Activated CD8-positive, alpha-beta memory T cell treated with anti-CD3 and anti-CD28 coated beads for 4 hours (primary cell): ENCODE measurements around the gene UTP18.
A peak's percentile ranks its signal among the peaks of the same experiment; 100 is the strongest.
"Not testable (repeated sequence)": the region's sequence is repeated elsewhere in the genome, so short reads cannot be mapped to it uniquely, and the experiment has no call there.

Experiments
- DNase-seq, 2 donors: peaks; one replicate each; pipeline ENCODE4 v3.0.0-alpha.2; 2020; ENCODE audit warnings: low read depth in 2 of 2

UTP18 gene

GRCh38 chr17:51260237-51261023 lies at the start of gene UTP18:
Gene UTP18, plus strand, starts transcription at chr17:51260546. Its CDS starts 39 bp downstream, at chr17:51260585.
- peak; percentile 91 to 95 for DNase-seq

GRCh38 chr17:51214920-51215319 lies 45.4 kb upstream of the UTP18 start:
- DNase-seq, result no peak

GRCh38 chr17:51217946-51218345 lies 42.4 kb upstream of the UTP18 start:
- DNase-seq, result no peak

- no peak for DNase-seq
These were observed 39.0 kb upstream of the UTP18 start for GRCh38 chr17:51221322-51221721.

- DNase-seq, result no peak
These were observed 35.7 kb upstream of the UTP18 start for GRCh38 chr17:51224402-51225262.

GRCh38 chr17:51225523-51225922 lies 34.8 kb upstream of the UTP18 start:
- not testable (repeated sequence) for DNase-seq

GRCh38 chr17:51228161-51228560 lies 32.2 kb upstream of the UTP18 start:
- no peak for DNase-seq

GRCh38 chr17:51229889-51230288 lies 30.5 kb upstream of the UTP18 start:
- DNase-seq, result no peak

- DNase-seq, result no peak
These were observed 30.0 kb upstream of the UTP18 start for GRCh38 chr17:51230306-51230705.

- no peak for DNase-seq
These were observed 28.3 kb upstream of the UTP18 start for GRCh38 chr17:51231999-51232398.

GRCh38 chr17:51234162-51234561 lies 26.2 kb upstream of the UTP18 start:
- no peak for DNase-seq

GRCh38 chr17:51238255-51238887 lies 22.0 kb upstream of the UTP18 start:
- no peak for DNase-seq

GRCh38 chr17:51240275-51240674 lies 20.1 kb upstream of the UTP18 start:
- DNase-seq, result no peak

- no peak for DNase-seq
These were observed 16.3 kb upstream of the UTP18 start for GRCh38 chr17:51244041-51244440.

GRCh38 chr17:51245535-51245934 lies 14.8 kb upstream of the UTP18 start:
- no peak for DNase-seq

GRCh38 chr17:51250314-51250840 lies 10.0 kb upstream of the UTP18 start:
- DNase-seq, result no peak

GRCh38 chr17:51251010-51251409 lies 9.3 kb upstream of the UTP18 start:
- no peak for DNase-seq

- no peak for DNase-seq
These were observed 4.7 kb upstream of the UTP18 start for GRCh38 chr17:51255673-51256072.

- no peak for DNase-seq
These were observed 4.2 kb upstream of the UTP18 start for GRCh38 chr17:51256101-51256500.

- DNase-seq, result no peak
These were observed 2.9 kb upstream of the UTP18 start for GRCh38 chr17:51257150-51258081.
